H1 (cell line): ENCODE results near the gene CACNA1G. TPM values are rescaled to one million over a fixed set of nuclear protein-coding genes. Genes with fewer than 3 reads are reported as not detected.

ENCODE experiments used
- ATF3 ChIP-seq: IDR thresholded peaks from 2 replicates; pipeline ENCODE4 v1.6.1; 2011; ENCODE audit warnings: low read depth, mild to moderate bottlenecking, low read length; ENCODE audit not compliant: insufficient read depth
- CTCF ChIP-seq, 3 experiments: IDR thresholded peaks; 1 replicate in 2 of 3; 2 replicates in 1 of 3; pipeline versions ENCODE4 v1.5.1 to v1.6.1; 2011; ENCODE audit warnings: low read length in 3 of 3, mild to moderate bottlenecking in 3 of 3, inconsistent platforms in 2 of 3, low read depth in 1 of 3, moderate library complexity in 1 of 3; ENCODE audit not compliant: insufficient read depth in 1 of 3; ENCODE audit errors: control extremely low read depth in 1 of 3
- GTF2F1 ChIP-seq: IDR thresholded peaks from 2 replicates; pipeline ENCODE4 v1.6.1; 2012; ENCODE audit warnings: low read depth, low read length, improper control_type of control experiment, borderline replicate concordance
- KDM4A ChIP-seq: IDR thresholded peaks from one replicate; pipeline ENCODE4 v1.7.1; 2012; ENCODE audit warnings: low read depth, mild to moderate bottlenecking, moderate library complexity, low read length, inconsistent platforms; ENCODE audit not compliant: severe bottlenecking
- PHF8 ChIP-seq: fragments of 200-600 bp; sonication (generic); conservative IDR thresholded peaks from 2 replicates; pipeline ENCODE4 v1.7.1; 2012; ENCODE audit warnings: low read depth, mild to moderate bottlenecking, inconsistent platforms, low read length, moderate library complexity
- SP1 ChIP-seq: IDR thresholded peaks from 2 replicates; pipeline ENCODE4 v1.6.1; 2011; ENCODE audit warnings: low read depth, low read length
- polyA plus RNA-seq, 7 experiments: library from polyadenylated mRNA; depleted of rRNA in 3 of 7; stranded (reverse) in 5 of 7; unstranded in 2 of 7; fragments of >200 nt in 5 of 7; fragments of 200-250 nt in 2 of 7; gene quantifications; 1 replicate in 5 of 7; 2 replicates in 1 of 7; 4 replicates in 1 of 7; pipeline versions ENCODE4 v1.2.1 to v1.2.3, GENCODE V29; 2011 to 2013; ENCODE audit warnings: missing spikeins in 2 of 7, mixed read lengths in 2 of 7
- total RNA-seq: library from RNA; stranded (reverse); fragmentation: NEBNext Ultra II Directional; extraction: Animal tissue kit (Norgen Biotek cat#: 25700); gene quantifications from 2 replicates; pipeline ENCODE4 v1.2.1, GENCODE V29; 2021

The CACNA1G gene
- total and polyA plus RNA-seq, 2 of the 8 experiments (the other 6 are each of a cell fraction or from before 2014, with no cell fraction given), result 2.9 to 4.9 TPM

- no peak for TF ChIP-seq SP1
- TF ChIP-seq GTF2F1, result no peak
- no peak for TF ChIP-seq PHF8
- no peak for TF ChIP-seq CTCF (IDR thresholded peaks at IDR 0.05; ENCODE audit: control extremely low read depth in 1 of 3, insufficient read depth in 1 of 3, low read depth in 1 of 3, low read length in 3 of 3)
- no peak for TF ChIP-seq ATF3
- TF ChIP-seq KDM4A, result no peak
Observed at GRCh38 chr17:50625032-50625871, 64.7 kb downstream of the CACNA1G start (continued).
